Stimulated activated naive CD4-positive, alpha-beta T cell treated with Interleukin-2 at 50 U/mL for 16 hours (primary cell): ENCODE data around the gene KIR3DL1.
"Not testable (repeated sequence)": the region's sequence is repeated elsewhere in the genome, so short reads cannot be mapped to it uniquely, and the experiment has no call there.

Experiments
- DNase-seq: peaks from one replicate; lab custom pipeline; 2025; lab: John Stamatoyannopoulos, UW

KIR3DL1 gene

GRCh38 chr19:54816251-54816650, at the start of gene KIR3DL1:
TSS of gene KIR3DL1 (plus strand) at chr19:54816468.
- not testable (repeated sequence) for DNase-seq

GRCh38 chr19:54769646-54770045, 46.6 kb upstream of the KIR3DL1 start, which contains the start of gene KIR2DL1:
TSS of gene KIR2DL1 (plus strand) at chr19:54769793. CDS start at chr19:54769851, 58 bp downstream.
- not testable (repeated sequence) for DNase-seq

GRCh38 chr19:54770511-54770910, 45.8 kb upstream of the KIR3DL1 start:
- DNase-seq, result not testable (repeated sequence)

GRCh38 chr19:54771018-54771960, 45.0 kb upstream of the KIR3DL1 start:
- DNase-seq, result not testable (repeated sequence)

- not testable (repeated sequence) for DNase-seq
Measured at GRCh38 chr19:54772666-54773065, 43.6 kb upstream of the KIR3DL1 start.

GRCh38 chr19:54775095-54775815, 41.0 kb upstream of the KIR3DL1 start:
- DNase-seq, result not testable (repeated sequence)

GRCh38 chr19:54775830-54776229, 40.4 kb upstream of the KIR3DL1 start:
- not testable (repeated sequence) for DNase-seq

GRCh38 chr19:54777851-54778250, 38.4 kb upstream of the KIR3DL1 start:
- not testable (repeated sequence) for DNase-seq

- not testable (repeated sequence) for DNase-seq
Measured at GRCh38 chr19:54778896-54779295, 37.4 kb upstream of the KIR3DL1 start.

GRCh38 chr19:54782916-54783315, 33.4 kb upstream of the KIR3DL1 start:
- not testable (repeated sequence) for DNase-seq

- DNase-seq, result not testable (repeated sequence)
Measured at GRCh38 chr19:54786091-54786723, 30.1 kb upstream of the KIR3DL1 start.

GRCh38 chr19:54788154-54788553, 28.1 kb upstream of the KIR3DL1 start:
- DNase-seq, result not testable (repeated sequence)

GRCh38 chr19:54790711-54791110, 25.6 kb upstream of the KIR3DL1 start:
- no peak for DNase-seq

GRCh38 chr19:54791476-54791875, 24.8 kb upstream of the KIR3DL1 start:
- no peak for DNase-seq

- DNase-seq, result no peak
Measured at GRCh38 chr19:54792814-54793213, 23.5 kb upstream of the KIR3DL1 start.

GRCh38 chr19:54795758-54796157, 20.5 kb upstream of the KIR3DL1 start:
- no peak for DNase-seq

- no peak for DNase-seq
Measured at GRCh38 chr19:54803410-54803809, 12.9 kb upstream of the KIR3DL1 start, which contains the start of gene KIR2DL4. TSS of gene KIR2DL4 (plus strand) at chr19:54803610. CDS start at chr19:54803652, 42 bp downstream.

GRCh38 chr19:54804101-54804500, 12.2 kb upstream of the KIR3DL1 start:
- DNase-seq, result no peak

- no peak for DNase-seq
Measured at GRCh38 chr19:54804571-54804970, 11.7 kb upstream of the KIR3DL1 start.

- DNase-seq, result no peak
Measured at GRCh38 chr19:54805665-54806515, 10.4 kb upstream of the KIR3DL1 start.

- no peak for DNase-seq
Measured at GRCh38 chr19:54806516-54806838, 9.8 kb upstream of the KIR3DL1 start.
